GM18861 (cell line): ENCODE measurements around the gene AMHR2.

Source experiments
- ATAC-seq: cut with Tn5 transposase; IDR thresholded peaks from one replicate; pipeline ENCODE4 v1.9.1; 2021; ENCODE audit not compliant: unreplicated experiment

Gene AMHR2

GRCh38 chr12:53452159-53453077 lies 28.8 kb downstream of the AMHR2 start:
- no peak for ATAC-seq

- no peak for ATAC-seq
These were observed 30.4 kb downstream of the AMHR2 start for GRCh38 chr12:53453953-53454640.

GRCh38 chr12:53454707-53455106 lies 31.1 kb downstream of the AMHR2 start:
- ATAC-seq = no peak

- ATAC-seq = no peak
These were observed 33.2 kb downstream of the AMHR2 start for GRCh38 chr12:53456654-53457366.

- no peak for ATAC-seq
These were observed 35.4 kb downstream of the AMHR2 start for GRCh38 chr12:53459097-53459496.

GRCh38 chr12:53461059-53461458 lies 37.4 kb downstream of the AMHR2 start:
- ATAC-seq = no peak

GRCh38 chr12:53461591-53461990 lies 37.9 kb downstream of the AMHR2 start:
- ATAC-seq = no peak

GRCh38 chr12:53462935-53463334 lies 39.3 kb downstream of the AMHR2 start:
- no peak for ATAC-seq

GRCh38 chr12:53463802-53464560 lies 40.3 kb downstream of the AMHR2 start:
- no peak for ATAC-seq

GRCh38 chr12:53464685-53465418 lies 41.2 kb downstream of the AMHR2 start:
- ATAC-seq = no peak

- ATAC-seq = no peak
These were observed 42.0 kb downstream of the AMHR2 start for GRCh38 chr12:53465679-53466078.

GRCh38 chr12:53466640-53467039 lies 43.0 kb downstream of the AMHR2 start:
- ATAC-seq = no peak

GRCh38 chr12:53467082-53467481 lies 43.4 kb downstream of the AMHR2 start:
- no peak for ATAC-seq

- ATAC-seq = no peak
These were observed 44.2 kb downstream of the AMHR2 start for GRCh38 chr12:53467880-53468279.

GRCh38 chr12:53468282-53468681 lies 44.6 kb downstream of the AMHR2 start:
- no peak for ATAC-seq

- ATAC-seq = no peak
These were observed 48.5 kb downstream of the AMHR2 start for GRCh38 chr12:53472056-53472582.

GRCh38 chr12:53474077-53474476 lies 50.4 kb downstream of the AMHR2 start:
- no peak for ATAC-seq

- ATAC-seq = no peak
These were observed 51.2 kb downstream of the AMHR2 start for GRCh38 chr12:53474819-53475218.

GRCh38 chr12:53476769-53477209 lies 53.1 kb downstream of the AMHR2 start:
- ATAC-seq = no peak

- ATAC-seq = no peak
These were observed 55.2 kb downstream of the AMHR2 start for GRCh38 chr12:53478865-53479264.
